Measurements from ENCODE around the gene DNAJC27. TPM values are rescaled to one million over a fixed set of nuclear protein-coding genes. Genes with fewer than 3 reads are reported as not detected.

The DNAJC27 gene
- total RNA-seq, 3 donors from 2014 or later (not counting 1 experiment from before 2014, with no cell fraction given), result 14.1 to 19.7 (median 16.6) TPM

DNA sequence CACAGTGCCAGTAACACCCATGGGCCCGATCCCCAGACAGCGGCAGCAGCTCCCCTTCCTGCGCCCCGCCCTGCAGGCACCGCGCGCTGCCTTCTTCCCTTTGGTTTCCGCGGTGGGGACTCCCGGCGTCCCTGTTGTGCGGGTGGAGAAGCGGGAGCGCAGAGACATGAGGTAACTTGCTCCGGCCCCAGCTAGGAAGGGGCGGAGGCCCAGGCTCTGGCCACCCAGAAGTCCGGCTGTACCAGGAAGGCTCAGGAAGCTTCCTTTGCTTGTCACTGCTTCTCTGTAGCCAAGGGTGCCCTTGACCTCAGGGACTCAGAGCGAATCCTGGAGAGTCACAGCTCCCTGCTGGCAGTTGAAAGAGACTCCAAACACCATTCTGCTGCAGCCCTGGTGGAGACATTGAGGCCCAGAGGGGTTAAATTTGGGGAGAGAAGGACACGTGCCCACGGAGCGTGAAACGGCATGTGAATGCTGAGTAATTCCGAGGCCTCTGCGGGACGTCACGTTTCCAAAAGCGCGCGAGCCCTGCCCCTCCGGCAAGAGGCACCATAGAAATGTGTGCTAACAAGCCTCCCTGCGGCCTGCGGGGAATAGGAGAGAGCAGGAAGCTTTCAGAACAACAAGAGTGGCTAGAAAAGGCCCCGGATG, 45.0 kb downstream of the DNAJC27 start:
- intact Hi-C loops (cut with micrococcal nuclease), result no loop called here
- 7% methylated on average over 33 of the region's 33 CpGs for WGBS (ENCODE audit: insufficient coverage)
- Mint-ChIP-seq H3K27me3 (ENCODE audit: low read depth in 2 of 2) (peaks cover 10 to 13% of the 10 kb centered on the region in 2 donors), H3K4me3 (peak overlapping the region; percentile 58), H3K9me3 (no peaks in the 10 kb centered on the region), H3K27ac (no peak overlapping the region), H3K4me1 (peaks cover 9 to 15% of the 10 kb centered on the region in 2 donors), H3K36me3 (no peaks in the 10 kb centered on the region)
- Histone ChIP-seq H3K9me3 (ENCODE audit: control insufficient read depth, insufficient read depth, low read length) (no peaks in the 10 kb centered on the region), H3K4me3 (ENCODE audit: low read length) (peak overlapping the region; percentile 1), H3K4me1 (ENCODE audit: control insufficient read depth, insufficient read depth, low read length) (peaks cover 15% of the 10 kb centered on the region), H3K27ac (ENCODE audit: low read length) (no peak overlapping the region), H3K36me3 (ENCODE audit: control insufficient read depth, insufficient read depth, low read length) (no peaks in the 10 kb centered on the region), H3K27me3 (ENCODE audit: control insufficient read depth, insufficient read depth, low read length) (no peaks in the 10 kb centered on the region)
- peak in 1 of 3 donors; percentile 48 for ATAC-seq
- peak in 1 of 2 donors; percentile 59 for DNase-seq
- TF ChIP-seq, protein P1, sequence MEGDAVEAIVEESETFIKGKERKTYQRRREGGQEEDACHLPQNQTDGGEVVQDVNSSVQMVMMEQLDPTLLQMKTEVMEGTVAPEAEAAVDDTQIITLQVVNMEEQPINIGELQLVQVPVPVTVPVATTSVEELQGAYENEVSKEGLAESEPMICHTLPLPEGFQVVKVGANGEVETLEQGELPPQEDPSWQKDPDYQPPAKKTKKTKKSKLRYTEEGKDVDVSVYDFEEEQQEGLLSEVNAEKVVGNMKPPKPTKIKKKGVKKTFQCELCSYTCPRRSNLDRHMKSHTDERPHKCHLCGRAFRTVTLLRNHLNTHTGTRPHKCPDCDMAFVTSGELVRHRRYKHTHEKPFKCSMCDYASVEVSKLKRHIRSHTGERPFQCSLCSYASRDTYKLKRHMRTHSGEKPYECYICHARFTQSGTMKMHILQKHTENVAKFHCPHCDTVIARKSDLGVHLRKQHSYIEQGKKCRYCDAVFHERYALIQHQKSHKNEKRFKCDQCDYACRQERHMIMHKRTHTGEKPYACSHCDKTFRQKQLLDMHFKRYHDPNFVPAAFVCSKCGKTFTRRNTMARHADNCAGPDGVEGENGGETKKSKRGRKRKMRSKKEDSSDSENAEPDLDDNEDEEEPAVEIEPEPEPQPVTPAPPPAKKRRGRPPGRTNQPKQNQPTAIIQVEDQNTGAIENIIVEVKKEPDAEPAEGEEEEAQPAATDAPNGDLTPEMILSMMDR (IDR thresholded peaks at IDR 0.05), result no peak

DNA sequence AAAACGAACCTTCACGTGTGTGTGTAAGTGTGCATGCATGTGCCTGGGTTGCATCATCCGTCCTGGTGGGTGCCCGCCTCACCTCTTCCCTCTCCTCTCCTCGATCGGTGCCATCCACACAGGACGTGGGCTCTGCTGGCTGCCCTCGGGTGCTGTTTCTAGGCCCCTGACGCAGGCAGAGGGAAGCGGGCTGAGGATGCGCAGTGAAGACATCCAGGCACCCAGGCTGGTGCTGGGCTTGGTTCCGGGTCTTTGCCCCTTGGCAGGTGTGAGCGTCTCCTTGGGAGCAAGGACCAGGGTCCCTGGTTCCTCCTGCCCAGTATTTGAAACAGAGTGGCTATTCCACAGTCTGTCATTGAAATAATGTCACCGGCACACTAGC, 45.5 kb downstream of the DNAJC27 start:
- 64% methylated on average over 14 of the region's 14 CpGs for WGBS (ENCODE audit: insufficient coverage)
- Histone ChIP-seq H3K4me1 (ENCODE audit: control insufficient read depth, insufficient read depth, low read length) (peaks cover 15% of the 10 kb centered on the region), H3K9me3 (ENCODE audit: control insufficient read depth, insufficient read depth, low read length) (no peaks in the 10 kb centered on the region), H3K4me3 (ENCODE audit: low read length) (no peak overlapping the region), H3K27me3 (ENCODE audit: control insufficient read depth, insufficient read depth, low read length) (no peaks in the 10 kb centered on the region), H3K27ac (ENCODE audit: low read length) (no peak overlapping the region), H3K36me3 (ENCODE audit: control insufficient read depth, insufficient read depth, low read length) (no peaks in the 10 kb centered on the region)
- peaks cover 10 to 13% of the 10 kb centered on the region in 2 donors for H3K27me3 Mint-ChIP-seq (ENCODE audit: low read depth in 2 of 2)
- no peak for ATAC-seq
- DNase-seq, result no peak
- peak overlapping the region; percentile 58 for H3K4me3 Mint-ChIP-seq
- H3K27ac Mint-ChIP-seq, result no peak overlapping the region
- H3K36me3 Mint-ChIP-seq, result no peaks in the 10 kb centered on the region
- H3K9me3 Mint-ChIP-seq, result no peaks in the 10 kb centered on the region
- peaks cover 10 to 15% of the 10 kb centered on the region in 2 donors for H3K4me1 Mint-ChIP-seq
- TF ChIP-seq, protein P1 (IDR thresholded peaks at IDR 0.05), result no peak
- intact Hi-C loops (cut with micrococcal nuclease), result no loop called here

DNA sequence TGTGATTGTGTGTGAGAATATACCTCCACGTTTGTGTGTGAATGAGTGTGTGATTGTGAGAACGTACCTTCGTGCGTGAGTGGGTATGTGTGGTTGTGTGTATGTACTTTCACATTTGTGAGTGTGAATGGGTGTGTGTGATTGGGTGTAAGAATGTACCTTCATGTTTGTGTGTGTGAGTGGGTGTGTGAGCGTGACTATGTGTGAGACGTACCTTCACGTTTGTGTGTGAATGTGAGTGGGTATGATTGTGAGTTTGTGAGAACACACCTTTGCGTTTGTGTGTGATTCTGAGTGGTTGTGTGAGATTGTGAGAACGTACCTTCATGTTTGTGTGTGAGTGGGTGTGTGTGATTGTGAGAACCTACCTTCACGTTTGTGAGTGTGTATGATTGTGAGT, 45.9 kb downstream of the DNAJC27 start:
- Histone ChIP-seq H3K9me3 (ENCODE audit: control insufficient read depth, insufficient read depth, low read length) (no peaks in the 10 kb centered on the region), H3K27ac (ENCODE audit: low read length) (no peak overlapping the region), H3K4me3 (ENCODE audit: low read length) (no peak overlapping the region), H3K36me3 (ENCODE audit: control insufficient read depth, insufficient read depth, low read length) (no peaks in the 10 kb centered on the region), H3K4me1 (ENCODE audit: control insufficient read depth, insufficient read depth, low read length) (peaks cover 18% of the 10 kb centered on the region), H3K27me3 (ENCODE audit: control insufficient read depth, insufficient read depth, low read length) (no peaks in the 10 kb centered on the region)
- Mint-ChIP-seq H3K36me3 (no peaks in the 10 kb centered on the region), H3K4me3 (no peak overlapping the region), H3K4me1 (peaks cover 10 to 15% of the 10 kb centered on the region in 2 donors), H3K9me3 (no peaks in the 10 kb centered on the region), H3K27me3 (ENCODE audit: low read depth in 2 of 2) (peaks cover 10 to 13% of the 10 kb centered on the region in 2 donors), H3K27ac (no peak overlapping the region)
- WGBS (ENCODE audit: insufficient coverage), result 90% methylated on average over 10 of the region's 10 CpGs
- DNase-seq, result no peak
- TF ChIP-seq, protein P1 (IDR thresholded peaks at IDR 0.05), result no peak
- ATAC-seq, result no peak
- intact Hi-C loops (cut with micrococcal nuclease), result no loop called here

DNA sequence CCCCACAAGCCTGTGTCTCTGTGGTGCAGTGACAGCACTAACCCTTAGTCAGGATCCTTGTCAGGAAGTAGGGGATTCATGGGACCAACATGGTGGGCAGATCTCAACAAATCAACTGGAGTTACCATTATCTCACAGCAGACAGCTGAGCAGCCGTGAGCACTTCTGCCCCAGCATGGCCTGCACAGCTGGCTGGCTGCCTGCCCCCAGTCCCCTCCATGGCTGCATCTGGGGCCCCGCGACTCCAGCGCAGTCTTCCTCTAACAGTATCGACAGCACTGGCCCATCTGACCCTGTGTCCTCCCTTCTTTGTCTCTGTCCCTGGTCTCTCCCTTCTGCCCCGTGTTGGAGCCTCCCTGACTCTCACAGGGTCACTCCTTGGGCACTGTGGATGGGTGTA, 47.0 kb downstream of the DNAJC27 start:
- H3K27me3 Mint-ChIP-seq (ENCODE audit: low read depth in 2 of 2), result peaks cover 10 to 13% of the 10 kb centered on the region in 2 donors
- H3K27ac Mint-ChIP-seq, result no peak overlapping the region
- H3K4me3 ChIP-seq (ENCODE audit: low read length), result no peak overlapping the region
- no peaks in the 10 kb centered on the region for H3K9me3 Mint-ChIP-seq
- ATAC-seq (no peak), DNase-seq (no peak)
- no peak overlapping the region for H3K4me3 Mint-ChIP-seq
- no peaks in the 10 kb centered on the region for H3K36me3 Mint-ChIP-seq
- TF ChIP-seq, protein P1 (IDR thresholded peaks at IDR 0.05), result no peak
- WGBS (ENCODE audit: insufficient coverage), result 93% methylated on average over 6 of the region's 6 CpGs
- no peaks in the 10 kb centered on the region for H3K27me3 ChIP-seq (ENCODE audit: control insufficient read depth, insufficient read depth, low read length)
- intact Hi-C loops (cut with micrococcal nuclease), result no loop called here
- H3K27ac ChIP-seq (ENCODE audit: low read length), result no peak overlapping the region
- H3K36me3 ChIP-seq (ENCODE audit: control insufficient read depth, insufficient read depth, low read length), result no peaks in the 10 kb centered on the region
- H3K9me3 ChIP-seq (ENCODE audit: control insufficient read depth, insufficient read depth, low read length), result no peaks in the 10 kb centered on the region
- peaks cover 8 to 14% of the 10 kb centered on the region in 2 donors for H3K4me1 Mint-ChIP-seq
- peaks cover 21% of the 10 kb centered on the region for H3K4me1 ChIP-seq (ENCODE audit: control insufficient read depth, insufficient read depth, low read length)

Data from natural killer cell (primary cell).